GM12878 (cell line): Measurements from ENCODE around the gene NEK3. TPM values are rescaled to one million over a fixed set of nuclear protein-coding genes. Genes with fewer than 3 reads are reported as not detected.

Experiments
- ATF2 ChIP-seq: IDR thresholded peaks from 2 replicates; pipeline ENCODE4 v1.6.1; 2012; ENCODE audit warnings: low read length, inconsistent platforms
- CEBPZ ChIP-seq: fragments of 150-350 bp; IDR thresholded peaks from 2 replicates; pipeline ENCODE4 v1.6.1; 2016; ENCODE audit warnings: low read depth, low read length
- CHD1 ChIP-seq: IDR thresholded peaks from 2 replicates; pipeline ENCODE4 v1.6.1; 2012; ENCODE audit warnings: low read depth, low read length, improper control_type of control experiment
- CTCF ChIP-seq, 3 experiments: IDR thresholded peaks in 2 of 3; conservative IDR thresholded peaks in 1 of 3; 2 replicates each; pipeline ENCODE4 v1.5.1; 2011; ENCODE audit warnings: low read depth in 3 of 3, low read length in 3 of 3, mild to moderate bottlenecking in 3 of 3, control low read depth in 2 of 3, moderate library complexity in 2 of 3, inconsistent platforms in 1 of 3, mixed read lengths in 1 of 3; ENCODE audit not compliant: control insufficient read depth in 2 of 3, insufficient read depth in 1 of 3; ENCODE audit errors: extremely low read depth in 1 of 3
- EGR1 ChIP-seq, 2 experiments: IDR thresholded peaks; 1 replicate in 1 of 2; 2 replicates in 1 of 2; pipeline ENCODE4 v1.6.1; 2011 to 2012; ENCODE audit warnings: low read depth in 2 of 2, low read length in 2 of 2, borderline replicate concordance in 1 of 2, mild to moderate bottlenecking in 1 of 2, moderate library complexity in 1 of 2
- ETV6 ChIP-seq, 2 experiments: fragments of 450-650 bp in 1 of 2; IDR thresholded peaks in 1 of 2; conservative IDR thresholded peaks in 1 of 2; 2 replicates each; pipeline ENCODE4 v1.6.1; 2014; ENCODE audit warnings: antibody characterized with exemption in 1 of 2, borderline replicate concordance in 1 of 2, low read depth in 1 of 2, mild to moderate bottlenecking in 1 of 2, moderate library complexity in 1 of 2
- FOXK2 ChIP-seq: fragments of 450-650 bp; IDR thresholded peaks from 2 replicates; pipeline ENCODE4 v1.6.1; 2017; ENCODE audit warnings: mild to moderate bottlenecking, moderate library complexity
- GABPA ChIP-seq: IDR thresholded peaks from 2 replicates; pipeline ENCODE4 v1.6.1; 2014; ENCODE audit warnings: antibody characterized with exemption, low read depth, mild to moderate bottlenecking, inconsistent platforms
- MAX ChIP-seq: IDR thresholded peaks from 2 replicates; pipeline ENCODE4 v1.6.1; 2012; ENCODE audit warnings: low read depth, low read length, improper control_type of control experiment
- MTA3 ChIP-seq: IDR thresholded peaks from 2 replicates; pipeline ENCODE4 v1.6.1; 2012; ENCODE audit warnings: low read length, inconsistent platforms, borderline replicate concordance
- ZBTB33 ChIP-seq: fragments of 450-650 bp; IDR thresholded peaks from 2 replicates; pipeline ENCODE4 v1.6.1; 2017; ENCODE audit warnings: mild to moderate bottlenecking
- ZBTB40 ChIP-seq: fragments of 450-650 bp; IDR thresholded peaks from 2 replicates; pipeline ENCODE4 v1.6.1; 2016; ENCODE audit warnings: mild to moderate bottlenecking, moderate library complexity, borderline replicate concordance
- ZNF274 ChIP-seq: IDR thresholded peaks from one replicate; pipeline ENCODE4 v1.8.0; 2011; ENCODE audit not compliant: insufficient read length, insufficient read depth
- polyA plus RNA-seq, 11 experiments: library from polyadenylated mRNA; depleted of rRNA in 4 of 11; unstranded in 6 of 11; stranded (reverse) in 5 of 11; fragments of >200 nt; fragmentation: Nextera tagmentation in 4 of 11; fragmentation: Illumina TruSeq in 1 of 11; extraction: Ambion mirVana in 4 of 11; extraction: Trizol in 1 of 11; gene quantifications; 1 replicate in 1 of 11; 2 replicates in 10 of 11; pipeline versions ENCODE4 v1.2.1 to v1.2.3, GENCODE V29; 2011 to 2016; ENCODE audit warnings: inconsistent platforms in 2 of 11, missing spikeins in 2 of 11, low read depth in 1 of 11
- total RNA-seq, 4 experiments: library from RNA; depleted of rRNA in 3 of 4; stranded (reverse); fragments of >200 nt in 3 of 4; fragmentation: Illumina TruSeq in 1 of 4; extraction: Trizol in 1 of 4; gene quantifications; 2 replicates each; pipeline versions ENCODE4 v1.2.1 to v1.2.3, GENCODE V29; 2013 to 2021

The NEK3 gene
- total and polyA plus RNA-seq, 10 of the 15 experiments (the other 5 are each of a cell fraction or from before 2014, with no cell fraction given) = 2.9 to 9.3 (median 5.9) TPM

GRCh38 chr13:52127783-52128702 is 31.4 kb downstream of the NEK3 start (continued):
- TF ChIP-seq ZBTB33 (no peak), GABPA (no peak), MAX (no peak), EGR1 (IDR thresholded peaks at IDR 0.05; ENCODE audit: borderline replicate concordance in 1 of 2, low read depth in 2 of 2, low read length in 2 of 2) (0 out of 3 replicates have a peak, but pooled peaks of 1 of the 2 experiments have one; percentile 16), CHD1 (no peak), ZBTB40 (no peak), FOXK2 (no peak), ETV6 (conservative IDR thresholded peaks at IDR 0.05 in 1 of 2, IDR thresholded peaks at IDR 0.05 in 1 of 2; ENCODE audit: borderline replicate concordance in 1 of 2, low read depth in 1 of 2) (no peak), ATF2 (no peak), CTCF (IDR thresholded peaks at IDR 0.05 in 2 of 3, conservative IDR thresholded peaks at IDR 0.05 in 1 of 3; ENCODE audit: control insufficient read depth in 2 of 3, extremely low read depth in 1 of 3, insufficient read depth in 1 of 3, low read depth in 3 of 3, low read length in 3 of 3) (peak; percentile 71 to 84 (median 76)), ZNF274 (no peak), MTA3 (no peak), CEBPZ (no peak)
